Activated CD4-positive, alpha-beta T cell treated with anti-CD3 and anti-CD28 coated beads, Interleukin-2, amount 50 U/mL, for 1 hour (primary cell): Measurements from ENCODE around the gene GRIA2.

Experiments used
- DNase-seq: peaks from one replicate; pipeline ENCODE4 v3.0.0-alpha.2; 2020

GRIA2 gene

DNA sequence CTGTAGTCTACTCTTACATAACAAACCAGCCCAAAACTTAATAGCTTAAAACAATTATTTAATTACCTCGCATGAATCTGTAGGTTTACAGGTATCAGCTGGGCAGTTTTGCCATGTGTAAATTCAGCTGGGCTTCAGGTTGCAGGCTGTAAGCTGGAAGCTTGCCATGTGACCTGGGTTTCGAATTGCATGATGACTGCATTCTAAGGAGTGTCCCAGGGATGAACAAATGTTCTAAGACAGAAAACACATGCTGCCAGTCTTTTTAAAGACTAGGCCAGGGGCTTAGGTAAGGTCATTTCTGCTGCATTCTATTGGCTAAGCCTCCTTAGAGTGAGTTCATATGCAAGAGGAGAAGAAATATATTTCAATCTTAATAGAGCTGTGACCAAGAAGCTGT, 44.8 kb downstream of the GRIA2 start:
- DNase-seq = no peak

DNA sequence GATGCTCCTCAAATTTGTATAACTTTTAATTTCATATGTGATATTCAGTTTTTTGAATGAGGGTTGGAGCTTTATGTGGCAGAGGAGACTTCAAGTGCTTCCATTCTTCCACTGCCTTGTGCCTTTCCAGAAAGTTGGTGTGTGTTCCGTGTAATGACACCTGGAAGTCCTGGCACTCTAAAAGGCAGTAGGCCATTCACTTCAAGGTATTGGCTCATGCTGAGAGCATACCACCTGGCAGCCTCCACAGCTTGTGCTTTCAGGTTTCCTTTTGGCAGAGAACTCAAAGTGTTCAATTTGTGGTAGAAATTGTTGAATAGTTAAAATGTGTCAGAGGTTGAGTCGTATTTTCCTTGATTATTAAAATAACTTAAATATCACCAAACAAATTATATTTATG, 49.6 kb downstream of the GRIA2 start:
- DNase-seq = no peak

DNA sequence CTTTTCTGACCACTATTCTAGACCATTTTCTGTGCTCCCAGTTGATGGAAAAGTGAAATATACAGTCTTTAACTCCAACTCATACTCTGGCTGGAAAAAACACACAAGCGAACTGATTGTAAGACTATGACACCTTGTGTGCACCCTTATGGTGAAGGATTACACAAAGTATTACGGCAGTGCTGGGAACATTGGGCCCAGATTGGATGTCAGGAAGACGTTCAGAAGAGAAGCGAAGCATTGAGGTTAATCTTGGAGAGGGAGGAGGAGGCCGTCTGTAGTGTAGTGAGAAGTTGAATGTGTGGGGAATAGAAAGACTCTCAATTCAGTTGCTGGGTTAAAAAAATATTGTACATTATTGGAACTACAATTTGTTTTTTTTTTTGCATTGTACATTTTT, 50.0 kb downstream of the GRIA2 start:
- no peak for DNase-seq

DNA sequence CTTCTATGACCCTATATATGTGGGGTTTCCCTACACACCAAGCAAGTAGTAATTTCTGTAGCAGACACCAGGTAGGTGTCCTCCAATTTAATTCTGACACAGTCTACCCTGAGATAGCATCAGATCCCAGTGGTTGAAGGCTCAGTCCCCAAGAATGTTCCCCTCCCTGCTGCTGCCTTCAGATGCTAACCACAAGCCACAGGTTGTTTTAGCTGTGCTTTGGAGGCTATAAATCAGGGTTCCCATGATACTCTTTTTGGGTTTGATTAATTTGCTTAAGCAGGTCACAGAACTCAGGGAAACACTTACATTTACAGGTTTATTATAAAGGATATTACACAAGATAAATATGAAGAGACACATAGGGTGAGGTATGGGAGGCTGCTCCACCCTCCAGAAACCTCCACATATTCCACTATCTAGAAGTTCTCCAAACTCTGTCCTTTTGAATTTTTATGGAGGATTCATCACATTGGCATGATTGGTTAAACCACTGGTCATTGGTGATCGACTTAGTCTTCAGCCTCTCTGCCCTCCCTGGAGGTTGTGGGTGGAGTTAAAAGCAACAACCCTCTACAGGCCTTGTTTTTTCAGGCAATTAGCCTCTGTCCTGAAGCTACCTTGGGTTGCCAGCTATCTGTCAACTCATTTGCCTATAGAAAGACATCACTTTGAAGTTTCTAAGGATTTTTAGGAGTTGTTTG, 50.8 kb downstream of the GRIA2 start:
- no peak for DNase-seq

DNA sequence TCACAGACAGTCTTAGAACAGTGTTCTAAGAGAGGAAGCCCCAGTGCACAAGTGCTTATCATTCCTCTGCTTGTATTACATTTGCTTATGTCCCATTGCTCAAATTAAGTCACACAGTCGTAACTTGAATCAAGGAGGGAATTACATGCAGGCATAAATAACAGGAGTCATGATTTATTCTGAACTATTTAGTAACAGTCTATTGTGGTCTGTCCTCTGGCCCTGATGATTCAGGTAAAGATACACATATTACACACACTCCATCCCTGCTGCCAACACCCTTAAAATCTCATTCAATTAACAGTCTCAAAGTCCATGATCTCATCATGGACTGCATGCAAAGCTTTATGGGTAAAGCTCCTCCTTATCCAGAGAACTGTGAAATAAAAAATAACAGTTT, 60.1 kb downstream of the GRIA2 start:
- DNase-seq = no peak

DNA sequence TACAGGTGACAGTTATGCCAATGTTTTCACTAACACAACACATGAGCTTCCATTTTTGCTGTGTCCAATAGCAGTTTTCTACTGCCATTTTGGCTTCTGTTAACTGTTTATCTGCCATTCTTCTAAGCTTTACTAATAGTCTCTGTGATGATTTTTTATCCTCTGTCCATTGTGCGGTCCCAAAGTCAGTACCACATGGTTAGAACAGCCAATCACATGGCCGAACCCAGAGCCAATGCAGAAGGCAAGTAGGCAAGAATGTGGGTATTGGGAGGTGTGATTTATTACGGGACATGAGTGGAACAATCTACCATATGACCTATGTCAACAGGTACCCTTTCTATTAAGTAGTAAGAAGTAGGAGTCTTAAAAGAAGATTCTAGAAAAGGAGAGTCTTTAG, 61.5 kb downstream of the GRIA2 start:
- DNase-seq = no peak

DNA sequence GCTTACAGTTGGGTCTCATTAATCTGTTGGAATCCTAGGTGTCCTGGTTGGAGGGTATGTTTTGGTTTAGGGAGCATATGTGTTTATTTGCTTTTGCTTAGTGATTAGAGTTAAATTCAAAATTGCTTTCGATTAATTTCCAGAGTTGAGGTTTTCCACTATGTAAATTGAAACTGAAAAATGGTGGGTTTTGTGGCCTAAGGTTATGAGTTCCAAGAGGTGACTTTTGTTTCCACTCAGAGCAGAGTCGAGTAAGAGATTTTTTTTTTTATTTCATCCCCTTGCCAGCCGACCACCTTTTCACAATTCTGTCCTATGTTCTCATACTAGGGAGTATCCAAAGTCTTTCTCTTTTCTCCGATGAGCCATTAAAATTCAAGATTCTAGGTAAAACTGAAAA, 66.9 kb downstream of the GRIA2 start:
- DNase-seq = no peak

DNA sequence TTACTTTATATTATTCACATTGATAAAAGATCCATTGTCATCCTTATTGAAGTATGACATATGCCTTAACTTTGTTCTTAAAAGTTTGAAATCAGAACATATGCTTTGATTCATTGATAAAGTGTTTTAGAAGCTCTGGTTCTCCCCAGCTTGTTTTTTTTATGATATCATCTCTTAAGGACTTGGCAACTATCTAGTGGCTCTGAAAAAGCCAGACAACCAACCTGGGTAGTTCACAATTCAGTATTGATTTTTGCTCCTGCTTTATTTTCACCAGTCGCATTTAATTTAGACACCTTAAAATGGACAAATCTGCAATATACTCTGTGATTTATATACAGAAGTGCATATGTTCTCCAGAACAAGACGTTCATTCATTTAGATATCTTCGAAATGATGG, 70.1 kb downstream of the GRIA2 start:
- no peak for DNase-seq

DNA sequence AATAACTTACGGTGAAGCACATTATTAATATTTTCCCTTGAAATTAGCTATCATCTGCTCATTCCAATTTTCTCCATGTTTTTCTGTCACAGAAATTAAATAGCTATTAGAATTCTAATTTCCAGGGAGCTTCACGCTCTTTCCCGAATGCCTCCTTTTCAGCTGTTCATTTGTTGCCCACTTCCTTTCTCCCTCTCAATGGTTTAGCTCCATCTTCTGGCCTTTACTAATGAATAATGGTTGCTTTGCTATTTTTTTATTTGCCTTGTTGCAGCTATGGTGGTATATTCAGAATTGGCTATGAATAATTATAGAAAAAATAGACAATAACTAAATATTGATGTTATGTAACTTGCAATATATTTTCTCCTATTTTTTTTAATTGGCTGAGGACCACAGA, 70.5 kb downstream of the GRIA2 start:
- DNase-seq = no peak

DNA sequence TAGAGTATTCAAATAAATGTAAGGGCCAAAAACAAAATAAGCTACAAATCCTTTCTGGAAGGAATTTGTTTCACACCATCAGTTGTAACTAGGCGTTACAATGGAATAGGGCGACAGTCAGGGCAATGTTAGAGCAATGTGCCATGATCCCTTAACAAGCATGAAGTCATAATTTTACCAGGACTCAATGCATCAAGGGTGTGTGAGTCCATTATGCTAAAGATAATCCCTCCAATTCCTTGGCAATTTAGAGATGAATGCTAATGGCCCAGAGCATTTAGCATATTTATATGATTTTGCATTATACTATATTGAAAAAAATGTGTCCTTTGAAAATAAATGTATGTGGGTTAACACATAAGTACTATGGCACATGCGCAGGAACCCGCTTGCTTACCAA, 73.1 kb downstream of the GRIA2 start:
- DNase-seq = no peak

DNA sequence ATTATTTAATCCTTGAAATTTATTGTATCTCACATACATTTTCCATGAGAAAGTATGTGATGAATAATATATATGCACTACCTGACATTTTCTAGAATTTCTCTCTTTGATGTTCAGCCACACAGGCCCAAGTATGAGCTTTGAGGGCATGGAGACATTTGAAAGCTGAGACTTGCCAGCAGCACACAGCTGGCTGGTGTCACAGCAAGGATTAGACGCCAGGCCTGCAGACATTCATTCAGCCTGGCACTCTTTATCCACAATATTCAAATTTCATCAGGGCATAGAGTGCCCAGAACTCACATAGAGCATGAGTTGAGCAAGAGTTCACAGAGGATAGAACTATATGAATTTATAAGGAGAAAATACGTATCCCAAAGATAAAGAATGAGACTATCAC, 74.0 kb downstream of the GRIA2 start:
- no peak for DNase-seq

DNA sequence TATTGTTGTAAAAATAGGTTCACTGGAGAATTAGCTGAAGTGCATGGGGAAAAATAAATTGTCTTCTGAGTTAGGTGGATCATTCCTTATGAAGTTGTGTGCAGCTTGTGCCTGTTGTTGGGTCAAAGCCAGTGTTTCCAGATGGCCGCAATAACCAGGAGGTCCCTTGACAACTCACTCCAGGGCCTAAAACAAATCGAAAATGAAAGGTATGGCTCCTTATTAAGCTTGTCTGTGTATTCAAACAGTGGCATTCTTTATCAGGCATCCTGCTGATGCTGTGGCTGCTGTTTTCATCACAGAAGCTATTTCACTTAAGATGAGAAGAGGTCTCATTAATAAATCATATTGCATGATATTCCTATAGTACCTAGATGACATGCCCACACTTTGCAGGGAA, 80.2 kb downstream of the GRIA2 start:
- no peak for DNase-seq

DNA sequence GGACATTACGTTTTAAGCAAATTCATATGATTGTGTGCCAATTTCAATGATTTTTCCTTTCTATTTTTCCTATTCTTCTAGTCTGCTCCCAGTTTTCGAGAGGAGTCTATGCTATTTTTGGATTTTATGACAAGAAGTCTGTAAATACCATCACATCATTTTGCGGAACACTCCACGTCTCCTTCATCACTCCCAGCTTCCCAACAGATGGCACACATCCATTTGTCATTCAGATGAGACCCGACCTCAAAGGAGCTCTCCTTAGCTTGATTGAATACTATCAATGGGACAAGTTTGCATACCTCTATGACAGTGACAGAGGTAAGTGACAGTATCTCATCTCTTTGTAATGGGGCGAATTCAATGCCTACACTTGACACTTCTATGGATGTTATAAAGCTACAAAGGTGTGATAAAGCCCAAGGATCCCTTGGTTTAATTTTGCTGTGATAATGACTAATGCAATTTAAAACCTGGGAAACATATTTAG, 83.0 kb downstream of the GRIA2 start:
- no peak for DNase-seq

DNA sequence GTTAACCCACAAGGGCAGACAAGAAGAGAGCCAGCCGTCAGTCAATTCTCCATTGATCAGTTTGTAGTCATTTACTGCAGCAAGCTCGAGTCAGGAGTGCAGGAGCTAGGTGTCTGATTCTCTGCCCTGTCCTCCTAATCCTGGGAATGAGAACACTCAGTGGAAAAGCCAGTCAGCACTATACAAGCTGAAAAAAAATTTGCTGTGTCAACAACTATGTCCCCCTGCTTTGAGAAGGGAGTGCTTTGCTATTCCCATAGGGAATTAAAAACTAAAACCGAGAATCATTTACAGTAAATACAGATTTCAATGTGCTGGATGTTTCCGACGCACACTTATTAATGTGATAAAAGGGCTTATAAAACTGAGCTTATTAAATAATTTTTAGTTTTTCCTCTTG, 84.2 kb downstream of the GRIA2 start:
- no peak for DNase-seq

DNA sequence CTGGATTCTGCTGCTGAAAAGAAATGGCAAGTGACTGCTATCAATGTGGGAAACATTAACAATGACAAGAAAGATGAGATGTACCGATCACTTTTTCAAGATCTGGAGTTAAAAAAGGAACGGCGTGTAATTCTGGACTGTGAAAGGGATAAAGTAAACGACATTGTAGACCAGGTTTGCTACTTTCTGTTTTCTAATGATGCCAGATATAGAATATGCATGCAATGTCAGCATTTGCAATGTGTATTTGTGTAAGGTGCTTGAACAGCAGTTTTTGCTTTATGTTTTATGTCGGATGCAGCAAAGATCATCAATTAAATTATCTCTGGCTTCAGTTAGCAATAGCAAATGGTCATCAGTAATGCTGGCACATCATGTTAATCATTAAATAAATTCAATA, 92.2 kb downstream of the GRIA2 start:
- DNase-seq = no peak

DNA sequence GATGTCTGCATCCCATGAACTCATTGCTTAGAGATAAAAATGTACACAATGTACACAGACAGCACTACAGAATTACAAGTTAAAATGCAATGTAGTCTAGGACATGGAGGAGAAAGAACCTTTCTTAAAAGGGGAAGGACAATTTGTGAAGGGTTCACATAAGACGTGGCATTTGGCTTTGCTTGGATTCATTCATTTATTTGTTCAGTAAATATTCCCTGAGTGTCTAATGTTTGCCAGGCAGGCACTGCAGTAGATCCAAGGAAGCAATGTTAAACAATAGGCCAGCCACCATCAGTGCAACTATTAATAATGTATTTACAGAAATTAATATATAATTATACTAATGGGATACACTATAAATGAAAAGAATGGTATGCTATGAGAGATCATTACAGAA, 94.4 kb downstream of the GRIA2 start:
- no peak for DNase-seq

DNA sequence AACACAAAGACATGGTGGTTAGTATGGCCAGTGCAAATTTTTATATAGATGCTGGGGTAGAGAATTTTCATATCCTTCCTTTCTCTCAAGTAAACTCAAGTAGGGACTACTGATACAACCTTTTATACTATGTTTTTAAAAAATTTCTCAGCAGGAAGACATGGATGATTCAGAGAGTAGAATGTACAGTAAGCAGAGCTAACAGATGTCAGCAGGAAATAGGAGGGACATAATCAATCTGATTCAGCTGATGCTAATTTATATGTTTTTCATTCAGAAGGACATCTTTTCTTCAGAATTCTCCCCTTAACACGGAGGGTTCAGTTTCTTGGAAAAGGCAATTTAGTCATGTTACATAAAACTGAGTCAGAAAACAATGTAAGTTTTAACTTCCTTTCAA, 95.4 kb downstream of the GRIA2 start:
- no peak for DNase-seq

DNA sequence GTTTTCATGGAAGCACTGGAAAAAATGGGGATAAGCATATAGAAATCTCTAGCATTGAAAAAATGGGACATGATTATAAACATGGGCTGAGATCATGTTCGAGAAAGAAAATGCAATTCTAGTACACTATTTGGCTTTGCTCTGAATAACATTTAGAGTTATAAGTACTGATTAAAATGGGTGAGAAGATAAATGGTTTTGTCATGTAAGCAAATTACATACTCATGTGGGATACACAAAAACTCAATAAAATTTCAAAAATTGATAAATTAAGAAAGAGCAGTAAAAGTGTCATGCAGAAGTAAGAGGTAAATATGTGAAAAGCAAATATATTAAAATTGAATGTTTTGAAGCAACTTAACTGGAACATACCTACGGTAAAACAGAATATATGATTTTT, 99.6 kb downstream of the GRIA2 start:
- DNase-seq = no peak

DNA sequence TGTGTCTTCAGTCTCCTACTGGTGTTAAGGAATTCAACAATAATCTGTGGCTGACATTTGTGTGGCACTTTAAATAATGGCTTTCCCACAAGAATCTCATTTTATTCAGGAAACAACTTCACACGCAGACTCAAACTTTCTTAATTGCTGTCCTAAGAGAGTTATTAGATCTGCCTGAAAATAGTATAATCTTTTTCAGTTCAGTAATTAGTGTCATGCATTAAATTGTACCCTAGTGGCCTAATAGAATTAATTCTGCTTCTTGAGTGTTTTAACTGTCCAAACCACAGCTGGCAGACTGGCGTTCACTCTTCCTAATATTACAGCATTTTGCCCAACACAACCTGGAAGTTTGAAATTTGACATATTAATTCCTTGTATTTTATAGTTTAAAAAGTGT, 107.1 kb downstream of the GRIA2 start:
- DNase-seq = no peak

DNA sequence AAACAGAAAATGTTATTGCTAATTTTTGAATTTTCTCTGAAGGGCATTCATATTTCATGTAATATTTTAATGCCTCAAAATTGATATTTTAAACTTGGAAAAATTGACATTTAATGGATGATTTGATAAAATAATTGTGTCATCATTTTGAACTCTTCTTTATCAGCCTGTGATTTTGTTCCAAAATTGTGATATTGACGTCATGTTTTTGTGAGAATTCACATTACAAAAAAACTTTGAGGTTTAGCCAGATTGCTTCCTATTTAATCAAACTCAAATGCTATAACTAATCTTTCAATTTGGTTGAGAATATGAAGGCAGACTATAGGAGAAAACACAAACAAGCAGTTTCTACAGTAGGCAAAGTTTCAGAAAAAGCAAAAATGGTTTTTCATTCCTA, 137.4 kb downstream of the GRIA2 start:
- DNase-seq = no peak

DNA sequence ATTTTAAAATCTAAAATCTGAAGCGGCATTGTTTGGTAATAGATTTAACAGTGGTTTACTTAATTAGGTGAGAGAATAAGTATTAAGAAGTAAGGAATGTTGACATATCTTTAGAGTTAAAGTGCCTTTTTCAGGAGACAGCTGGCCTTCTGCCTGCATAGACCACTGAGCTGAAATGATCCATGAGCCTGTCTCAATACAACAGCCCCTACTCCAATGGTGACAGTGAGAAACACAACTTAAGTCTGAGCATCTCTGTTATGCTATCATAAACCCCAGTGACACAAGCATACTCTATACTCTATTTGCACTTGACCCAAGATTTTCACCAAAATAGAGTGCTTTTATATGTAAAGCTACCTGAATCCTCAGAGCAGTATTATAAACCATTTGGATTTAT, 137.9 kb downstream of the GRIA2 start:
- no peak for DNase-seq

DNA sequence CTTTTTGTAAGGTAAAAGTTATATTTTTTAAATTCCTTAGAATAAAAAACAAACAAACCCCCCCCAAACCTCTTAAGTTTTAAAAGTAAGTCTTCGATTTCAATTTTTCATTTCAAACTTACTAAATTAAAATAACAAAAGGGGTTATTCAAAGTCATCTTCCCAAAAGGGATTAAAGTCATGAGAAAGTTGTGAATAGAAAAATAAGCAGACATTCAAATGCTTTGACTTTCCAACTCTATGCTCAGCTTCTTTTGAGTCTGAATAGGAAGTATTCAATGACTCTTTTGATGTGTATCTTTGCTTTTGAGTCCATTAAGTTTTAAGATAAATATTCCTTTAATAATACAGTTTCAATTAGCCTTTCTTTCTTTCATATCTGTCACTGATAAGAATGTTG, 138.3 kb downstream of the GRIA2 start:
- no peak for DNase-seq

DNA sequence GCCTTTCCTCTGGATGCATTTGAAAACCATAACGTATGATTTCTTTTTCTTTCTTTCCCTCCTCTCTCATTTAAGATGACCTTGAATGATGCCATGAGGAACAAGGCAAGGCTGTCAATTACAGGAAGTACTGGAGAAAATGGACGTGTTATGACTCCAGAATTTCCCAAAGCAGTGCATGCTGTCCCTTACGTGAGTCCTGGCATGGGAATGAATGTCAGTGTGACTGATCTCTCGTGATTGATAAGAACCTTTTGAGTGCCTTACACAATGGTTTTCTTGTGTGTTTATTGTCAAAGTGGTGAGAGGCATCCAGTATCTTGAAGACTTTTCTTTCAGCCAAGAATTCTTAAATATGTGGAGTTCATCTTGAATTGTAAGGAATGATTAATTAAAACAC, 142.8 kb downstream of the GRIA2 start:
- DNase-seq = no peak

DNA sequence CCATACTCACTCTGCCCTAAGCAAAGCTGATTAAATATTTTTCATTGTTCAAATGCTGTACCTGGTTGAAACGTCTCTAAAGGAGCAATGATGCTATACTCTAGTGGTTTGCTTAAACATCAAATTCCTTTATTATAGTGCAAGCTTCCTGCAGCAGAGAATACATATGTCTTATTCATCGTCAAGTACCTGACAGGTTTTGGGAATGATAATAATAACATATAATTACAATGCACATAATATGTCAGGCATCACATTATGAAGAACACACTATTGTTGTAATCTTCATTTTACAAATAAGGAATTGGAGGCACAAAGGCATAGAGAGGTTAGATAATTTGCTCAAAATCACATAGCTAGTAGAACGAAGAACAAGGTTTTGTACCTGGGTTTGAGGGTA, 151.6 kb downstream of the GRIA2 start:
- no peak for DNase-seq

DNA sequence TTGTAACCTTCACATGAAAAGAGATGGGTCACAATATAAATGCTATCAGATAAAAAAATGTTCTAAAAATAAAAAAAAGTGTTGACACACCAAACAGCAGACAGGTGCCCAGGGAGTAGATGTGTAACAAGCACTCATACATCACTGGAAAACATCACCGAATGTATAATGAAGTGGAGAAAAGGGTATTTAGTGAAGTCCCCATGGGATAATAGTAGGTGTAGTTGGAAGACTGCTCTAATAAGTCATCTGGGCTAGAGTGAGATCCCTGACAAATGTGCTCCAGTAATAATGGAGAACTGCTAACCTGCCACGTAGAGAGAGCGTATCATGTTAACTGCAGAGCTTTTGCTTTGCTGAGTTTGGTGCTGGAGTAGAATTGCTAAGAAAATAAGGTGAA, 152.0 kb downstream of the GRIA2 start:
- DNase-seq = no peak

DNA sequence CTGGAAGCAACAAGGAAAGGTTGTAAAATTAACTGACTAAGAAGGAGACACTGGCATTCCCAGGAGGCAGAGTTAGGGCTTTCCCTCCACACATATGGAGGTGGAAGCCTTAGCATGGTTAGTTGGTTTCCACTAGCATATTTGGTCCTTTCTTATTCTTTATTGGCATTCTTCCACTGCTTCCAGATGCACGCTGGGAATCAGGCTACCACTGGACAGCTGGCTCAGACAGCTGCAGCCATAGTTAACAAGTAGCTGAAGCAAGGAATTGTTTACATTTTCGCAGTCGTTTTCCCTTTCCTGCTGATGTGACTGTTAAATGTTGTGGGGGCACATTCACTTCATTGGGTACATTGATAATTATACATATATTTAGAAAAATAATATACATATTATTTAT, 169.2 kb downstream of the GRIA2 start:
- no peak for DNase-seq
